NB4 (cell line): ENCODE measurements around the gene ZP3.

ENCODE experiments used
- DNase-seq: peaks from one replicate; pipeline ENCODE4 v3.0.0; 2010; ENCODE audit warnings: low read depth
- H3K4me3 ChIP-seq: one replicate; pipeline ENCODE4 v1.5.1; 2011; ENCODE audit warnings: mild to moderate bottlenecking, low read depth, low read length, moderate library complexity
- CTCF ChIP-seq: IDR thresholded peaks from one replicate; pipeline ENCODE4 v1.5.1; 2012; ENCODE audit warnings: low read depth, low read length
- MAX ChIP-seq: IDR thresholded peaks from 2 replicates; pipeline ENCODE4 v1.6.1; 2011; ENCODE audit warnings: low read depth, low read length
- MYC ChIP-seq: IDR thresholded peaks from 2 replicates; pipeline ENCODE4 v1.6.1; 2011; ENCODE audit warnings: low read depth, low read length
- POLR2A ChIP-seq: IDR thresholded peaks from 2 replicates; pipeline ENCODE4 v1.6.1; 2011; ENCODE audit warnings: mild to moderate bottlenecking; ENCODE audit not compliant: insufficient read length; ENCODE audit errors: extremely low read depth

Gene ZP3

GRCh38 chr7:76424413-76425111 lies at the start of gene ZP3:
Gene ZP3, plus strand, starts transcription at chr7:76424950. Its CDS starts 15 bp downstream, at chr7:76424965.
- DNase-seq: no peak
- TF ChIP-seq POLR2A (no peak), MAX (no peak), CTCF (no peak), MYC (no peak)
- H3K4me3 ChIP-seq: no peak within 1 kb of the TSS

- TF ChIP-seq POLR2A: no peak
- no peak for TF ChIP-seq CTCF
- TF ChIP-seq MYC: no peak
- TF ChIP-seq MAX: no peak
- no peak overlapping the region for H3K4me3 ChIP-seq
- no peak for DNase-seq
These were observed 49.5 kb upstream of the ZP3 start for GRCh38 chr7:76375251-76375650.

GRCh38 chr7:76377186-76377918 lies 47.4 kb upstream of the ZP3 start:
- H3K4me3 ChIP-seq: no peak overlapping the region
- TF ChIP-seq CTCF (no peak), MAX (no peak), POLR2A (no peak), MYC (no peak)
- no peak for DNase-seq

GRCh38 chr7:76380623-76380966 lies 44.2 kb upstream of the ZP3 start:
- no peak overlapping the region for H3K4me3 ChIP-seq
- TF ChIP-seq POLR2A (no peak), MAX (no peak), MYC (no peak), CTCF (no peak)

GRCh38 chr7:76381814-76382213 lies 42.9 kb upstream of the ZP3 start:
- no peak for DNase-seq
- H3K4me3 ChIP-seq: no peak overlapping the region
- TF ChIP-seq POLR2A (no peak), CTCF (no peak), MAX (no peak), MYC (no peak)

More at GRCh38 chr7:76380623-76380966, 44.2 kb upstream of the ZP3 start:
- DNase-seq: no peak
